GM19351 (cell line): ENCODE measurements around the gene CMSS1.

Source experiments
- ATAC-seq: cut with Tn5 transposase; IDR thresholded peaks from one replicate; pipeline ENCODE4 v1.9.1; 2021; ENCODE audit warnings: mild to moderate bottlenecking, moderate library complexity; ENCODE audit not compliant: unreplicated experiment

The CMSS1 gene

DNA sequence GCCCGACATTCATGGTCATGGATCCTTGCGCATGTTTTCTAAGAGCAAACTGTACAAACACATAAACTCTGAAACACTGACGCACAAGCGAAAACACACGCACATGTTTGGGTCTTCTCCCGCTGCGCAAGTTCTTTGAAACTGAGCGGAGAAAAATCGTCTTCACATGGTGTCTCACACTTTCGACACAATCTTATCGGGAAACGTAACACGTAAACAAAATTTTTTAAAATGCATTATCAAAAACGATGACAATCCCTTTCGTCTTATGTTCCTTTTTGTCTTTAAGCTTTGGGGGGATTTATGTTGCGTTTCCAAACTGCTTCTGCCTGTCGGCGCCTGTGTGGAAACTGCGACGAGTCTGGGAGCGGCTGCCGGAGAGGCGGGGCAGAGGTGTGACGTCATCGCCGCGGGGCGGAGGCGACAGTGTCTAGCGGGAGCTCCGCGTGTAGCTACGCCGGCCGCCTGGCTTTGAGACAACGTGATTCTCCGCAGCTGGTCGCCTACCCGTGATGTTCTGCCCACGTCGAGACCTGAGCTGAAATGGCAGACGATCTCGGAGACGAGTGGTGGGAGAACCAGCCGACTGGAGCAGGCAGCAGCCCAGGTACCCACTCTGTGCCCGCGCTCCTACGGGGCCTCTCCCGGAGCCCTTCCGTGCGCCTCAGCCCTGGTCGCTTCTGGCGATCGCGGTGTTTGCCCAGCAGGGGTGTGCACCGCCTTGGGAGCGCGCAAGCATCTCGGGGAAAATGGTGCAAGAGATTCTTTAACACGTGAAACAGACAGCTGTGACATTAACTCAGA, at the start of gene CMSS1:
CMSS1 (plus strand) TSS at position 426 of the 804 bp plus-strand sequence.
- ATAC-seq, result peak; percentile 92

DNA sequence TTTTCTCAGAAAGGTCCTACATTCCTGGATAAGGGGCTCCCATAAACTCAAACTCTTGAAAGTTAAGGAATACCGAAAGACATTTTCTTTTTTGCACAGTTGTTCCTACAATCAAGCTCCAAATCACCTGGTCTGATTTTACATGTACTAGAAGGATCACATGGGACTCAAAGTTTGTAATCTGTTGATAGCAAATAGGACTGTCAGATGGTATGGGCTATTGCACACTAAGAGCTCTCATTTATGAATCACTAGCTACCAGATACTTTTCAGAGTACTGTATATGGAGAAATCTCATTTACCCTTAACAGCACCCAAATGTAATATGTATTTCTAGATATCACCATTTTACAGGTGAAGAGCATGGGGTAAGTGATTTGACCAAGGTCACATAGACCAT, 49.5 kb upstream of the CMSS1 start:
- no peak for ATAC-seq

DNA sequence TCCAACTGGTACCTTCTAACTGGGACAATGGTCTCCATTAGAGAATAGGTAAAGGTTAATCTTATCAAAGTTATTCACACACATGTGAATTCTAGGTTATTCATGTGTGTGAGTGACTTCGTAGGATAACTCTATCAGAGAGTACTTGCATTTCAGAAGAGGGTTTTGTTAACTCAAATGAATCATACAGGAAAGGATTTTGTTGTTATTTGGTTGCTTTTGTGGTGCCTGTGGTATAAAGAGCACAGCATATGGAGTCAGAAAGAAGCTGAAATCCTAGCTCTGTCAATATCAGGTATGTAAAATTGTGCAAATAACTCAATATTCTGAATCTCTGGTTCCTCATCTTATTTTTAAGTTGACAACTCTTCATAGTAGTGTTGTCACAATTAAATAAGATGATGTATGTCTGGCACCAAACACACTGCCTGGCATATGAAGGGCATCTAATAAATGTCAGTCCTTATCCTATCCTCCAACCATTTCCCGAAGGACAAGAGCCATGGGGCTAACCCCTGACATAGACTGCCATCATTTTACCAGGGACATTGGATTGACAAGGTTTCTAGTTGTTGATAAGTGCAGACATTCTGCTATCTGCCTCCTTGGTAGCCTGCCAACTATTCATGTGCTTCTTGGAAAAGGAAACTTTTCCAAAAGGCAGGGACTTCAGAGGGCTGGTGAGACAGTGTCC, 48.7 kb upstream of the CMSS1 start:
- ATAC-seq, result no peak

DNA sequence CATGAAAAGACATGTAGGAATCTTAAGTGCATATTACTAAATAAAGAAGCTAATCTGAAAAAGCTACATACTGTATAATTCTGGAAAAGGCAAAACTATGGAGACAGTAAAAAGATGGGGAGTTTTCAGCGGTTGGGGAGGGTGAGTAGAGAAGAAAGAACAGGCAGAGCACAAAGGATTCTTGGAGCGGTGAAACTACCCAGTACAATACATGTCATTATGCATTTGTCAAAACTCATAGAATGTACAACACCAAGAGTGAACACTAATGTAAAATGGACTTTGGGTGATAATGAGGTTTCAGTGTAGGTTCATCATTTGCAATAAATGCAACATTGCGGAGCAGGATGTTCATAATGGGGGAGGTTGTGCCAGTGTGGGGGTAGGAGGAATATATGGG, 45.5 kb upstream of the CMSS1 start:
- ATAC-seq, result no peak

DNA sequence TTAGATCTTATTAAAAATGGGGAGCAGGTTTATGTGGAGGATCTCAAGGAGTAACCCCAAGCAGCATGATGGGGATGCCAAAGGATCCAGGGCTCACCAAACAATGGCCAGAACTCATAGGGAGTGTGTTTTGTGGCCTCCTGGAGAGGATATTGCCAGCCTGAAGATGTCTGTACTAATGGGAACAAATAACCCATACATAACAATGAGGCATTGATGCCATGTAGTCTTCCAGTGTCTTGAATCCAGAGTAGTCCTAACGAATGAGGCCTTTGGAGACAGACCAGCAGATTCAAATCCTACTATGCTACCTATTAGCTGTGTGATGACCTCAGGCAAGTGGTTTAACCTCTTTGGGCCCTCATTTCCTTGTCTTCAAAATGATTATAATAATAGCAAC, 45.0 kb upstream of the CMSS1 start:
- no peak for ATAC-seq

DNA sequence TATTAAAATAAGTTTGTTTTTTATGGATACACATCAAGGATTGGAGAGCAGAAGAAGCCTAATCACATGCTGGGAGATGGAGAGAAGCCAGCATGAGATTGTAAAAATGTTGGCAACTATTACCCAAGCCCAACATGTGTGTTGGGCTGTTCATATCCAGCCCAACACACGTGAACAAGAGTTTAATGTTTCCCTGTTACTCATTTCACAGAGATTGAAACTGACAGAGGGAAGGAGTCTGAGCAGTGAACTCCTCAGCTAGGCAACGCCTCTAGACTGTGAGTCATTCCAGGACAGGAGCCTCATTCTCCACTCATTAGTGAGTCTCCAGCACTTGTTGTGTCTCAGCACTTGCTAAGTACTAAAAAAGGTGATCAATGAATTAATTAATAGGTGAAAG, 43.2 kb upstream of the CMSS1 start:
- peak; percentile 98 for ATAC-seq

DNA sequence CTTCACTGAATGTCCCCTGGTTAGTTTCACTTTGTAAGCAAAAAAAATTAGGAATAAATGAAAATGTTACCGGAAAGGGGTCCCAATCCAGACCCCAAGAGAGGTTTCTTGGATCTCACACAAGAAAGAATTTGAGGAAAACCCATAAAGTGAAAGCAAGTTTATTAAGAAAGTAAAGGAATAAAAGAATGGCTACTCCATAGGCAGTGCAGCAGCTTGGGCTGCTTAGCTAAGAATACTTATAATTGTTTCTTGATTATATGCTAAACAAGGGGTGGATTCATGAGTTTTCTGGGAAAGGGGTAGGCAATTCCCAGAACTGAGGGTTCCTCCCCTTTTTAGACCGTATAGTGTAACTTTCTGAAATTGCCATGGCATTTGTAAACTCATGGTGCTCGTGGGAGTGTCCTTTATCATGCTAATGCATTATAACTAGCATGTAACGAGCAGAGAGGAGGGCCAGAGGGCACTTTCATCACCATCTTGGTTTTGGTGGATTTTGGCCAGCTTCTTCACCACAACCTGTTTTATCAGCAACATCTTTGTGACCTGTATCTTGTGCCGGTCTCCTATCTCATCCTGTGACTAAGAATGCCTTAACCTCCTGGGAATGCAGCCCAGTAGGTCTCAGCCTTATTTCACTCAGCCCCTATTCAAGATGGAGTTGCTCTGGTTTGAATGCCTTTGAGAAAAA, 41.0 kb upstream of the CMSS1 start:
- ATAC-seq, result no peak

DNA sequence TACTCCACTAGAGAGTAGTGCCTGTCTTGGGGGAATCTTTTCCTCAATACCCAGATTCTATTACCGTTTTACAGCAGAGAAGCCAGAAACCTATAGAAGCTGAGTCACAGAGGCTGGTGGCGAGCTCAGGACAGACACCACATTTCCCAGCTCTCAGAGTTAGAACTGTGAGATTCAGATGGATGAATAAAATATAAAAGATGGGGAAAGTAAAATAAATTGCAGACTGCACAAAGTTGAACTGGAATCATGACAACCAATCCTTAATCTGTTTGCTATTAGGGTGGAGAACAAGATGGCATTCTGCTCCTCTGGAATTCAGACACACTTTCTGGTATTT, 40.5 kb upstream of the CMSS1 start:
- no peak for ATAC-seq

DNA sequence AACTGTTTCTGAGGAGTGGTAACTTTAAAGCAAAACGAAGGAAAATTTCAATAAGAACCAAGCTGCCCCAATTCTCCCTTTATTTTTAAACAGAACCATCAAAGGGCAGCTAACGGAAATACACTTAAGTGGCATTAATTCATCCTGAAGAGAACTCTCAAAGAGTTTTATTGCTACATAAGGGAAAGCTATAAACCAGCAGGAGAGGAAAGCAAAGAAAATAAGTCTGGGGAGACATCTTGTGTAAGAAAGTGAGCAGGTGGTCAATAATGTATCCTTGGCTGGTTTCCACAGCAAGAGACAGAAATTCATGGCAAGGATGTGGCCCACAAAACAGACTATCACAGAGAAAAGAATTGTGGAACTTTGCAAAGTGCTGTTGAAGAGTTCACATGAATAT, 40.0 kb upstream of the CMSS1 start:
- ATAC-seq, result no peak

DNA sequence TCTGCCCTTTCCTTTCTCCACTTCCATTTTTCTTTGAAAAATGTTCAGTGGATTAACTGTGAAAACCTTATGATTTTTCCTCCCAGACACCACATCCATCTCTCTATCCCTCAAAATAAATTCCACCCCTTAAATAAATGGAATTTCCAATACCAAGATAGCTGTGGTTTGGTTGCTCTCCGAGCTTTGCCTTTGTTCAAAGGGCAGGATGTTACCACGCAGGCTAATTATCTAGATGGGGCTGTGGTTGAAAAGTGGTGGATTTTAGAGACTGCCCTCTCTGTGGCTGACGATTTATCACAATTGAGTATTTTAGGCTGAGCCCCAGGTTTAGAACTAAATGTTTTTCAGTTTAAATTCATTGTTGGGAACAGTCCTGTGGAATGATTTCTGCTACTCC, 36.9 kb upstream of the CMSS1 start:
- no peak for ATAC-seq

DNA sequence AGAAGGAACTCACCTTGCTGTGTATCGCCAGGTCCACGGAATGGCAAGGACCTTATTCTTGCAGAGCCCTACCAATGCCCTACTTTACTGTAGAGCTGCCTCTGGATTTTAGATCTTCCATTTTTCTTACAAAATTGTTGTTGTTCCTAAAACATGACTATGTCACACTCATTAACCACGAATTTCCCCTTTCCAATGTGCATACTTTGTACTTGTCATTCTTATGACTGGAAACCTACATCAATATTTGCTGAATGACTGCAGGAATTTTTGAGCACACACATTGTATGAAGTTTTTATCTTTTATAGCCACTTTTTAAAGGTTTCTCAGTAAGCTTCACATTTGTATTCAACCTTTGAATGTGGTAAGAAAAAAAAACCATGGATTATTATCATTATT, 35.9 kb upstream of the CMSS1 start:
- no peak for ATAC-seq

DNA sequence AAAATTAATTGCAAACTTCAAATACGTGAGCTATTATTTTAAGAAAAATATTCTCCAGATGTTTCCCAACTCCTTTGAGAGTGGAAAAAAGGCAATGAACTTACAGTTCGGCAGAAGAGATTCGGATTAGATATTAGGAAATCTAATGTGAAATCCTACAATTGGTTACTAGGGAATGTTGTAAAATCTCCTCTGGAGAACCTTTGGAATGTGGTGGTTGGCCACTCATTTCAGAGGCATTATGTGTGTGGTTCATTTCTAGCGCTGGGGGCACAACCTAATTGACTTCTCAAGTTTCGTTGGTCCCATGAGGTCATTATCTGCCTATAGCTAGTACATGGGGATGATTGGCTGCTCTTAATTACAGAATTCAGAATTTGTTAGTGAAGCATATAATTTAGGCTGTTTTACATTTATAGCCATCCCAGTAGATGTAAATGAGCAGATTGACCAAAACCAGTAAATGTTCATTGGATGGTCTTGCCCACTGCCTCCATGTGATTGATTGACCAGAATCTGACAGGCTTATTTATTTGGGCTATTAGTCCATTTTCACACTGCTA, 34.6 kb upstream of the CMSS1 start:
- no peak for ATAC-seq

DNA sequence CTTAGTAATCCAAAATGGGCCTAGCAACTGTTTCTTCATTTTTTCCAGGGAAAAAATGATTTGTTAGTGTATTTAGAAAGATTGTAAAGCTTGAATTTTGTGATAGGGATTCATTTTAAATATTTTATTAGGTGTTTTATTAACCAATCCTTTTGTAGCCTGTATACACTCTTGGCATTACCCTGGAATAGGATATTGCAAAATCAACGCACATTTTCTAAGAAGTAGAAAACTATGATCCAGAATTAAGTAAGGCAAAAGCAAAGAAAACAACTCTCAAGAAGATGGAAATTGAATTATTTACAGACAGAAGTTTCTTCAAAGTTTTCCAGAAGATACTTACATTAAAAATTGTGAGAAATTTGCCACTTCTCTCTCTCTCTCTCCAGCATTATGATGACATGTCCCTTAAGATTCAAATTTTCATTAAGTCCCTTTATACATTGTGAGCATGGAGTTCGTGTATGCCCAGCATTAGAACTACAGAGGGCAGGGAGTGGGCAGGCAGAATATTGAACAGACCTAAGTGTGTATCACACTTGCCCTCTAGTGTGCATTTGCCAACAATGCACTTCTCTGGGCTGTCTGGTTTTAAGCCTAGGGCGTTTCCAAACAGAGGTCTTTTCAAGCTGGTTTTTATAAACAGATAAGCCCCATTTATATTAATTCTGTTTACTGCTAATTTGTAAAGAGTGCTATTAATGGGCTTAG, 28.5 kb upstream of the CMSS1 start:
- ATAC-seq, result peak; percentile 99

DNA sequence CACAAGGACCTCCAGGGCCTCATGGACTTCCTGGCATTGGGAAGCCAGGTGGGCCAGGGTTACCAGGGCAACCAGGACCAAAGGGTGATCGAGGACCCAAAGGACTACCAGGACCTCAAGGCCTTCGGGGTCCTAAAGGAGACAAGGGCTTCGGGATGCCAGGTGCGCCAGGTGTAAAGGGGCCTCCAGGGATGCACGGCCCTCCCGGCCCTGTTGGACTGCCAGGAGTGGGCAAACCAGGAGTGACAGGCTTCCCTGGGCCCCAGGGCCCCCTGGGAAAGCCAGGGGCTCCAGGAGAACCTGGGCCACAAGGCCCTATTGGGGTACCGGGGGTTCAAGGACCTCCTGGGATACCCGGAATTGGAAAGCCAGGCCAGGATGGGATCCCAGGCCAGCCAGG, 23.2 kb upstream of the CMSS1 start:
- no peak for ATAC-seq

DNA sequence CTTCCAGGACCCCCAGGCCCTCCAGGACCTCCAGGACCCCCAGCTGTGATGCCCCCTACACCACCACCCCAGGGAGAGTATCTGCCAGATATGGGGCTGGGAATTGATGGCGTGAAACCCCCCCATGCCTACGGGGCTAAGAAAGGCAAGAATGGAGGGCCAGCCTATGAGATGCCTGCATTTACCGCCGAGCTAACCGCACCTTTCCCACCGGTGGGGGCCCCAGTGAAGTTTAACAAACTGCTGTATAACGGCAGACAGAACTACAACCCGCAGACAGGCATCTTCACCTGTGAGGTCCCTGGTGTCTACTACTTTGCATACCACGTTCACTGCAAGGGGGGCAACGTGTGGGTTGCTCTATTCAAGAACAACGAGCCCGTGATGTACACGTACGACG, 22.1 kb upstream of the CMSS1 start:
- ATAC-seq, result no peak

DNA sequence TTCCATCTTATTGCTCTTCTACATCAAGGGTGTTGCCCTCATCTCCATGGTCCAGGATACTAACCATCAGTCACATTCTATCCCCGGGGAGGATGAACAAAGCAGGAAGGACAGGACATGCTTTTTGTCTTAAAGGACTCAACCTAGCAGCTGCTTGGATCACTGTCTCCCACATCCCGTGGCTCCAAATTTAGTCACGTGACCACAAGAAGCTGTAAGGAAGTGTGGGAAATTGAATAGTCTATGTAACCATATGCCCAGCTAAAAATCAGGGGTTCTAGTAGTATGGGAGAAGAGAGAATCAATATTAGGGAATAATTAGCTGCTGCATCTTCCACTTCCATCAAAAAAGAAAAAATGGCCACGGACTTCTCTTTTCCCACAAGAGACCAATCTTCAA, 18.2 kb upstream of the CMSS1 start:
- ATAC-seq, result no peak

DNA sequence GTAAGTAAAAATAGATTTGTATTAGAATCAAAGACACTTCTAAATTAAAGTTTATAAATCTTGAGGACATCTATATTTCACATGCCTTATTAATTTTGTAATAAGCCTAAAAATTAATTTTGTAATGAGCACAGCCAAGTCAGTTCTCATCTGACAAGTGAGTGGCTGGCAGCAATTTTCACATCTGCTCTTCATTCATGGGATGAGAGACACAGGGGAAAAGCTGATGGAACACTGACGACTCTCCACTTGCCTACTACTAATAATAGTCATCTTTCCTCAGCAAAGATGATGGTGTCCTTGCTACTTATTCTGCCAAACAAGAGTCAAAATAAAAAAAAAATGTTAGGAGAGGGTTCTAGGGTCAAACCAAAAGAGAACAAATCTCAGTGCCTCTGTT, 14.4 kb upstream of the CMSS1 start:
- no peak for ATAC-seq

DNA sequence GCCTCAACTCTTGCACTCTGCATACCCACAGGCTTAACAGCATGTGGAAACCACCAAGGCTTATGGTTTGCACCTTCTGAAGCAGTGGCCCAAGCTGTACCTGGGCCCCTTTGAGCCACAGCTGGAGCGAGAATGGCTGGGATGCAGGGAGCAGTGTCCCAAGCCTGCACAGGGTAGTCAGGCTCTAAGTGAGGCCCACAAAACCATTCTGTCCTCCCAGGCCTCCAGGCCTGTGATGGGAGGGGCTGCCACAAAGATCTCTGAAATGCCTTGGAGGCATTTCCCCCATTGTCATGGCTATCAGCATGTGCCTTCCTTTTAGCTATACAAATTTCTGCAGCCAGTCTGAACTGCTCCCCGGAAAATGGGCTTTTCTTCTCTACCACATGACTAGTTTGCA, 12.5 kb upstream of the CMSS1 start:
- no peak for ATAC-seq

DNA sequence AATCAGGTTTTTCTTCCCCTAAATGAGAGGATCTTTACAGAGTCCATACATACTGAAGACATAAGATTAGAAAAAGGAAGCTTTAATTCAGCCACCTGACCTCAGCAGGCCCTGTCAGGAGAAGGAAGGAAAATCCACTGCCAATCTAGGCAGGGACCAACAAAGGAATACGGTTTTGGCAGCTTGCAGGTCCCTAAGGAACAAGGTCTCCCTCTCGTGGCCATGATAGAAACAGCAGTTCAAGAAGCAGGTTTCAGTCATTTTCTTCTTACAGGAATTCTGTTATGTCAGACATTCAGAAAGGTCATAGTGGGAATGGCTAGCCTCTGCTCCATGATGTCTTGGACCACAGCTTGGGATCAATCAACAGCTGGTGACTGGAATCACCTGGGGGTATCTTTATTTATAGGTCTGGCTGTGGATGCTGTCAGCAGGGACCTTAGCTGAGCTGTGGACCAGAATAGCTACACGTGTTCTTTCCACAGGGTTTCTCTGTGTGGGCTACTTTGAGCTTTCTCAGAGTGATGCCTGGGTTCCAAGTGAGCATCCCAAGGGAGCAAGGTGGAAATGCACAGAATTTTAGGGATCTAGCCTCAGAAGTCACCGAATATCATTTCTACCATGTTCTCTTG, 9.4 kb upstream of the CMSS1 start:
- ATAC-seq, result no peak

DNA sequence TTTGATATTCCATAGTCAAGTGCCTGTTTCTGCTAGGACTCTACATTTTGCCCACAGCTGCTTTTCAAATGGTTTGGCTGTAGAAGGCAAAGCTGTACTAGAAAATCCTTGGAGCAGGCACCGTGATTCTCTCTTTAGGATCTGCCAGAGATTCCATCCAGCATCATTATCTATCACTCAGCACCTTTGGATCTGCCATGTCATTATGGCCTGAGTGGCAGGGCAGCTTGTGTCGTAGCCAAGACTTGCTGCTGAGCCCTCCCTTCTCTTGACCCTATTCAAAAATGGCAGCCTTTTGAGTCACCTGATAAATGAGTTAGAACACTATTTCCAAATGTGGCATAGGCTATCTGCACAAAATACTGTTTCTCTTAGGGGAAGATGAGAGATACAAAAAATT, 8.1 kb upstream of the CMSS1 start:
- no peak for ATAC-seq

DNA sequence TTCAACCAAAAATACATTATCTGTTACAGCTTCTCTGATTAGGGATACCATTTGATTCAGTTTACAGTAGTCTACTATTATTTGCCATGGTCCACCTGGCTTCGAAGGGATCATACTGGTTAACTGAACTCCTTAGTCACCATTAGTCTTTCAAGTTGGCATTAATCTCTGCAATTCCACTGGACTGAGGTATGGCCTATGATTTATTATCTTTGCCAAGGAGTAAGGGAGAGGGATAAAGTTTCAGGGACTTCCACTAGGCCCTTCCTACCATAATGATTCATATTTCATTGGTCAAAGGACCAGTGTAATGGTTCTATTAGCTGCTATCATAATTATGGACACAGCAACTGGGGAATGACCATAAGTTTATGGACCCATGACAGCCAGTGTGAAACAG, 7.3 kb upstream of the CMSS1 start:
- ATAC-seq, result no peak
